Left lung (tissue), 10 donors: ENCODE results near the gene UBAP2L. TPM values are rescaled to one million over a fixed set of nuclear protein-coding genes. Genes with fewer than 3 reads are reported as not detected.

Experiments used
- ATAC-seq: fragments of 200-7000 bp; cut with Tn5 transposase; one replicate; pipeline ENCODE4 v1.9.1; 2020; ENCODE audit warnings: moderate library complexity
- DNase-seq, 4 donors: peaks; one replicate each; pipeline ENCODE4 v3.0.0-alpha.2; 2013 to 2020
- H3K27ac ChIP-seq, 2 donors: fragments of 200-600 bp; sonication (generic) in 1 of 2; one replicate each; pipeline versions ENCODE4 v1.5.0 to v1.8.0; 2020 to 2021
- H3K27me3 ChIP-seq, 2 donors: fragments of 200-600 bp; sonication (generic) in 1 of 2; one replicate each; pipeline versions ENCODE4 v1.5.0 to v1.8.0; 2020 to 2021
- H3K36me3 ChIP-seq, 2 donors: fragments of 200-600 bp; sonication (generic) in 1 of 2; one replicate each; pipeline versions ENCODE4 v1.5.0 to v1.8.0; 2020 to 2021
- H3K4me1 ChIP-seq, 2 donors: fragments of 200-600 bp; one replicate each; pipeline ENCODE4 v1.8.0; 2021
- H3K4me3 ChIP-seq, 2 donors: fragments of 200-600 bp; sonication (generic) in 1 of 2; one replicate each; pipeline versions ENCODE4 v1.5.0 to v1.8.0; 2020 to 2021; ENCODE audit warnings: mild to moderate bottlenecking in 1 of 2
- H3K9me3 ChIP-seq, 2 donors: fragments of 200-600 bp; sonication (generic) in 1 of 2; one replicate each; pipeline versions ENCODE4 v1.5.0 to v1.8.0; 2020 to 2021
- intact Hi-C, 2 donors: fragments of 100-400 bp; cut with DNase I; formaldehyde crosslinking; loops; one replicate each; pipeline versions ENCODE4 v1.11.2 to v1.14.2; 2022
- polyA plus RNA-seq, 6 donors: library from polyadenylated mRNA; unstranded; fragments of 120-200 nt; gene quantifications; one replicate each; pipeline ENCODE4 v1.2.1, GENCODE V29; 2013; ENCODE audit not compliant: insufficient read length in 6 of 6
- total RNA-seq, 2 donors: library from RNA; stranded (reverse); fragmentation: NEBNext Ultra II Directional; extraction: Animal tissue kit (Norgen Biotek cat#: 25700); gene quantifications; one replicate each; pipeline ENCODE4 v1.2.1, GENCODE V29; 2021
- TF ChIP-seq, protein P1 (sequence below), 2 donors: fragments of 200-600 bp; sonication (generic) in 1 of 2; IDR thresholded peaks; one replicate each; pipeline versions ENCODE4 v1.5.0 to v1.8.0; 2021; ENCODE audit warnings: antibody characterized with exemption in 2 of 2
- donor health status: DM: no; HTN: yes; CAD: no.
- donor health status: DM: no; HTN: no; CAD: no.

Gene UBAP2L
- total and polyA plus RNA-seq, 8 donors = 131 to 201 (median 174) TPM

DNA sequence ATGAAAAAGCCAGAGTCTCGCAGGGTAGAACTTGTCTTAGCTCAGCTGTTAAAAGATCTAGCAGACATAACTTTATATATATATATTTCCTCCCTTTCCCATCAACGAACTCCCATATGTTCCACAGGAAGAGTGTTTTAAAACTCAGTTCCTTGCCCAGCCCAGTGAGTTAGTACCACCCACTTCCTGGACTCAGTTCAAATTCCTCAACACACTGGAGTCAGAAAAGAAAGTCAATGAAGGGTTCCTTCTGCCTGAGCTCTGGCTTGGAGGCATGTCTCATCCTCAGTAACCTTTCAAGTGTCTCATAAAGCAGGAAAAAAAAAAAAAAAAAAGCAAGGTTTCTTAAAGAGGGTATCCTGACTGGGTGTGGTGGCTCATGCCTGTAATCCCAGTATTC lies 44.4 kb upstream of the UBAP2L start:
- H3K9me3 ChIP-seq = no peaks in the 10 kb centered on the region
- peaks cover 53 to 68% of the 10 kb centered on the region in 2 donors for H3K4me1 ChIP-seq
- H3K4me3 ChIP-seq = no peak overlapping the region
- TF ChIP-seq, protein P1, sequence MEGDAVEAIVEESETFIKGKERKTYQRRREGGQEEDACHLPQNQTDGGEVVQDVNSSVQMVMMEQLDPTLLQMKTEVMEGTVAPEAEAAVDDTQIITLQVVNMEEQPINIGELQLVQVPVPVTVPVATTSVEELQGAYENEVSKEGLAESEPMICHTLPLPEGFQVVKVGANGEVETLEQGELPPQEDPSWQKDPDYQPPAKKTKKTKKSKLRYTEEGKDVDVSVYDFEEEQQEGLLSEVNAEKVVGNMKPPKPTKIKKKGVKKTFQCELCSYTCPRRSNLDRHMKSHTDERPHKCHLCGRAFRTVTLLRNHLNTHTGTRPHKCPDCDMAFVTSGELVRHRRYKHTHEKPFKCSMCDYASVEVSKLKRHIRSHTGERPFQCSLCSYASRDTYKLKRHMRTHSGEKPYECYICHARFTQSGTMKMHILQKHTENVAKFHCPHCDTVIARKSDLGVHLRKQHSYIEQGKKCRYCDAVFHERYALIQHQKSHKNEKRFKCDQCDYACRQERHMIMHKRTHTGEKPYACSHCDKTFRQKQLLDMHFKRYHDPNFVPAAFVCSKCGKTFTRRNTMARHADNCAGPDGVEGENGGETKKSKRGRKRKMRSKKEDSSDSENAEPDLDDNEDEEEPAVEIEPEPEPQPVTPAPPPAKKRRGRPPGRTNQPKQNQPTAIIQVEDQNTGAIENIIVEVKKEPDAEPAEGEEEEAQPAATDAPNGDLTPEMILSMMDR (IDR thresholded peaks at IDR 0.05) = no peak
- intact Hi-C loops = no loop called here
- ATAC-seq (peak; percentile 78), DNase-seq (peak in 1 of 4 donors; percentile 60)
- peaks cover 0 to 57% of the 10 kb centered on the region in 2 donors for H3K36me3 ChIP-seq
- no peaks in the 10 kb centered on the region for H3K27me3 ChIP-seq
- peak overlapping the region; percentile 62 to 98 for H3K27ac ChIP-seq

DNA sequence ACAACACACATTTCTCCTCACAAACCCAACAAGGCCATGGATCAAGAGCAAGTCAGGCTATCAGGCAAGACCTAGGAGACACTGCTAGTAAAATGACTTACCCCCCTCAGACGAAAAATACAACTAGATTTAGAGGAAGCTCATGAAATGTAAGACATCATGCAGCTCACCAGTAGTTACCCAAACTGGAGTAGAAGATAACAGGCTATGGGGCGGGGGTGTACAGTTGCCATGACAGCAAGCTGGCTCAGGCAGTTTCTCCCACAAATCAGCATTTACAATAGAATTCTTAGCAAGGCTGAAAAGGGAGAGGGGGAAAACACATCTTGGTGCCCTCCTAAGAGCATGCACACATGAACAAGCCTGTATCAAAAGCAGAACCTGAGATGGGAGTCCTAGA lies 42.7 kb upstream of the UBAP2L start:
- no peaks in the 10 kb centered on the region for H3K27me3 ChIP-seq
- peak overlapping the region in 1 of 2 donors; percentile 86 for H3K4me3 ChIP-seq
- DNase-seq (no peak), ATAC-seq (no peak)
- no peaks in the 10 kb centered on the region for H3K9me3 ChIP-seq
- H3K36me3 ChIP-seq = peaks cover 0 to 40% of the 10 kb centered on the region in 2 donors
- TF ChIP-seq, protein P1 (IDR thresholded peaks at IDR 0.05) = no peak
- intact Hi-C loops = no loop called here
- peak overlapping the region in 1 of 2 donors; percentile 98 for H3K27ac ChIP-seq
- H3K4me1 ChIP-seq = peaks cover 57 to 67% of the 10 kb centered on the region in 2 donors

DNA sequence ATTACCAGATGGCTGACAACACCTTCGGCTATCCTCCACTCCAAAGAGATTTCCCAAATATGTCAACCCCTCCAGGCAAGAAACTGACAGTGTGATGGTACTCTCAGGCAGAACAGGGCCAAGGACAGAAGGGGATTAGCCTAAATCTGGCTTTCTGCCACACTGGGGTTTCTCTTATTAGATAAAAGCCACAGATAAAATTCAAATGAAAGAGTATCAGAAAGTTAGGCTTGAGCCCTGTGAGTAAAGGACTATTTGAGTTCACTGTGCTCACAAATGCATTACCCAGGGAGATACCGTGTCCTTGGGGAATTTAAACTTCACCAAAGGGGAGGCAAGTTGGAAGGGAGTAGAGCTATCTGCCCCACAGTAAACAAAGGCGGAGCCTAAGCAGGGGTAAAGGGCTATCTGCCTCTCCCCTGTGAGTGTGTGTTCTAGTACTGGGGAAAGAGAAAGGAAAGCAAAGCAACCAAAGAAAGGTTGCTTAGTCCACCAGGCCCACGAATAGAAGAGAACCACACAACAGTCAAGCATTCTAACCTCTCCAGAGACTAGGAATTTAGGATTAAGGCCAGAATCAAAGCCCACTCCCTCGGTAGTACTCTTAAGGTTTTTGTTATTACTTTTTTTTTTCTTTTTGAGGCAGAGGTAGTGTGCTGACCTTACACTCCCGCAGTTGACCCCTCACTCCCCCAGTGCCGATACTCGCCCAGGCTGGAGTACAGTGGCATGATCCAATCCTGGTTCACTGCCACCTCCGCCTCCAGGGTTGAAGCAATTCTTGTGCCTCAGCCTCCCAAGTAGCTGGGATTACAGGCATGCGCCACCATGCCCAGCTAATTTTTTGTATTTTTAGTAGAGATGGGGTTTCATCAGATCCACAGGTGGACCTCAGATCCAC lies 41.6 kb upstream of the UBAP2L start:
- ATAC-seq (no peak), DNase-seq (no peak)
- intact Hi-C loops = no loop called here
- Histone ChIP-seq H3K9me3 (no peaks in the 10 kb centered on the region), H3K4me1 (peaks cover 57 to 76% of the 10 kb centered on the region in 2 donors), H3K27ac (peak overlapping the region; percentile 39 to 98), H3K27me3 (no peaks in the 10 kb centered on the region), H3K36me3 (peaks cover 0 to 29% of the 10 kb centered on the region in 2 donors), H3K4me3 (peak overlapping the region in 1 of 2 donors; percentile 86)
- TF ChIP-seq, protein P1 (IDR thresholded peaks at IDR 0.05) = no peak

DNA sequence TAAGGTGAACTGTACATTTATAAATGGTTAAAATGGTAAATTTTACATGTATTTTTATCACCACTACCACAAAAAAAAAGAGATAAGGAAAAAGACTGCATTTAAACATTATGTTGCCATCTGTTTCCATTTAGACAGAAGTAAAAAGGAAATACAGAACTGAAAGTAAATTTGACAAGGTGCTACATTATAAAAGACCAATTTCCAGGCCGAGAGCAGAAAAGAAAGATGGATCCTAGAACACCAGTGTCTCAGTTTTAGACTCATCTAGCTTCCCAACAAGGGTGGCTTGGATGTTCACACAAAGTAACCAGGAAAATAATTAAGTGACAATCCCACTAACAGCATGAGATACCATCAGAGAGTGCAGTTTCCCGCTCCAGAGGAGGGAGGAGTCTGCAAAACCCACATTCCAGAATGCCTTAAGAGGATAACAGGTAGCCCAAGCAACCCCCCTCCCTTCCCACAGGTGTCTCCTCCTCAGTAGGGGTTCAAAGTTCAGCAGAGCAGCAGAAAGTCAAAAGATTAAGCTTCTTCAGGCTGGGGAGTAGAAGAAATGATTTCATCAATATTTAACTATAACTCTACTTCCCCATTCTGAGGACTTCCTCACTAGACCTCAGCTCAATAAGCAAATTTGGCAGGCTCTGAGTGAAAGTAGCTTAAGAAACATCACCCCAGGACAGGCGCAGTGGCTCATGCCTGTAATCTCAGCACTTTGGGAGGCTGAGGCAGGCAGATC lies 40.6 kb upstream of the UBAP2L start:
- peaks cover 0 to 19% of the 10 kb centered on the region in 2 donors for H3K36me3 ChIP-seq
- H3K4me1 ChIP-seq = peaks cover 57 to 76% of the 10 kb centered on the region in 2 donors
- no peaks in the 10 kb centered on the region for H3K27me3 ChIP-seq
- H3K4me3 ChIP-seq = peak overlapping the region in 1 of 2 donors; percentile 86
- peak overlapping the region; percentile 29 to 98 for H3K27ac ChIP-seq
- TF ChIP-seq, protein P1 (IDR thresholded peaks at IDR 0.05) = no peak
- intact Hi-C loops = no loop called here
- ATAC-seq (no peak), DNase-seq (no peak)
- no peaks in the 10 kb centered on the region for H3K9me3 ChIP-seq

DNA sequence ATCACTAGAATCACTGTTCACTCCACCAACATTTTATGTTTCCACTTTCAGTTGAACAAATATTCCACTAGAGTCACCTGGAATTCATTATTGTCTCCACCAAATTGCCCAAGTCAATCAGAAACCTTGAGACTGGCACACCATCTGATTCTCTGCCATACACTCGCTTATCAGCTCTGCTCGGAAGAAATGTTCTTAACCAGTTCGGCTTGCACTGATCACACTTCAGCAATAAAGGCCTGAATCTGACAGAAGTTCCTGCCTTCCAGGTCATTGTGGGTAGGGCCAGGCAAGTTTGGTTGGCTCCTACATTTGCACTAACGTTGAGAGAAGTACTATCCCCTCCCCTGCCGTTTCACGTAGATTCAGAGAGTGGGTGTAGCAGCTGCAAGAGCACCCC lies 38.8 kb upstream of the UBAP2L start:
- peaks cover 46 to 60% of the 10 kb centered on the region in 2 donors for H3K4me1 ChIP-seq
- DNase-seq (no peak), ATAC-seq (no peak)
- no peaks in the 10 kb centered on the region for H3K9me3 ChIP-seq
- peak overlapping the region; percentile 95 to 98 for H3K27ac ChIP-seq
- TF ChIP-seq, protein P1 (IDR thresholded peaks at IDR 0.05) = no peak
- H3K4me3 ChIP-seq = peak overlapping the region; percentile 86 to 97
- peaks cover 0 to 9% of the 10 kb centered on the region in 2 donors for H3K36me3 ChIP-seq
- H3K27me3 ChIP-seq = no peaks in the 10 kb centered on the region
- intact Hi-C loops = no loop called here
